Prostate gland (tissue), 2 donors: ENCODE data around the gene RAET1E. TPM values are rescaled to one million over a fixed set of nuclear protein-coding genes. Genes with fewer than 3 reads are reported as not detected.

Source experiments
- DNase-seq: peaks from one replicate; pipeline ENCODE4 v3.0.0-alpha.2; 2019; ENCODE audit warnings: low spot score
- H3K27ac ChIP-seq, 2 donors: fragments of 200-600 bp; sonication (generic); 2 replicates each; pipeline ENCODE4 v1.5.1; 2017 to 2019
- H3K27me3 ChIP-seq: fragments of 200-600 bp; sonication (generic); replicated peaks from 2 replicates; pipeline ENCODE4 v1.5.1; 2019; ENCODE audit not compliant: insufficient read depth
- H3K36me3 ChIP-seq, 2 donors: fragments of 200-600 bp; sonication (generic); 1 replicate in 1 of 2; 2 replicates in 1 of 2; pipeline versions ENCODE4 v1.5.1 to v1.8.1; 2017 to 2019
- H3K4me1 ChIP-seq: fragments of 200-600 bp; sonication (generic); replicated peaks from 2 replicates; pipeline ENCODE4 v1.5.1; 2019
- H3K4me3 ChIP-seq, 2 donors: fragments of 200-600 bp; sonication (generic); 2 replicates each; pipeline ENCODE4 v1.5.1; 2017 to 2019
- H3K9me3 ChIP-seq: fragments of 200-600 bp; sonication (generic); 2 replicates; pipeline ENCODE4 v1.5.1; 2017
- CTCF ChIP-seq, 4 experiments: fragments of 200-600 bp in 2 of 4; fragments of 450-650 bp in 2 of 4; sonication (generic) in 2 of 4; IDR thresholded peaks; 1 replicate in 3 of 4; 2 replicates in 1 of 4; pipeline ENCODE4 v1.5.1; 2016 to 2019; ENCODE audit warnings: antibody characterized with exemption in 4 of 4, mild to moderate bottlenecking in 2 of 4, moderate library complexity in 2 of 4
- POLR2A ChIP-seq: fragments of 450-650 bp; IDR thresholded peaks from one replicate; pipeline ENCODE4 v1.6.1; 2016; ENCODE audit warnings: antibody characterized with exemption, mild to moderate bottlenecking
- POLR2AphosphoS5 ChIP-seq: sonication (generic); formaldehyde crosslinking; IDR thresholded peaks from one replicate; pipeline ENCODE4 v1.6.1; 2017; ENCODE audit warnings: antibody characterized with exemption
- WGBS: methylation state at CpG from one replicate; pipeline ENCODE4 v1.1.5; 2018; 5-methylcytosine and 5-hydroxymethylcytosine counted together
- intact Hi-C: fragments of 100-400 bp; cut with DNase I; formaldehyde crosslinking; loops from one replicate; pipeline ENCODE4 v1.14.2; 2022
- total RNA-seq, 2 donors: library from RNA; depleted of rRNA; stranded (reverse); fragments of >200 nt; gene quantifications; one replicate each; pipeline ENCODE4 v1.1.0, GENCODE V29; 2016

The RAET1E gene
- total RNA-seq, 2 donors from 2014 or later: 0.23 to 0.77 TPM

- no peaks in the 10 kb centered on the region for H3K36me3 ChIP-seq
- peaks cover 5% of the 10 kb centered on the region for H3K4me1 ChIP-seq
- H3K27me3 ChIP-seq: no peaks in the 10 kb centered on the region
- H3K4me3 ChIP-seq: no peak overlapping the region
- H3K9me3 ChIP-seq: no peaks in the 10 kb centered on the region
- 72% methylated on average over 6 of the region's 6 CpGs for WGBS
- intact Hi-C loops: no loop called here
- DNase-seq: no peak
- H3K27ac ChIP-seq: no peak overlapping the region
- no peak for TF ChIP-seq POLR2AphosphoS5
- no peak for TF ChIP-seq CTCF (IDR thresholded peaks at IDR 0.05)
- no peak for TF ChIP-seq POLR2A
These were observed 1.6 kb upstream of the RAET1E start for GRCh38 chr6:149899486-149899885.

DNA sequence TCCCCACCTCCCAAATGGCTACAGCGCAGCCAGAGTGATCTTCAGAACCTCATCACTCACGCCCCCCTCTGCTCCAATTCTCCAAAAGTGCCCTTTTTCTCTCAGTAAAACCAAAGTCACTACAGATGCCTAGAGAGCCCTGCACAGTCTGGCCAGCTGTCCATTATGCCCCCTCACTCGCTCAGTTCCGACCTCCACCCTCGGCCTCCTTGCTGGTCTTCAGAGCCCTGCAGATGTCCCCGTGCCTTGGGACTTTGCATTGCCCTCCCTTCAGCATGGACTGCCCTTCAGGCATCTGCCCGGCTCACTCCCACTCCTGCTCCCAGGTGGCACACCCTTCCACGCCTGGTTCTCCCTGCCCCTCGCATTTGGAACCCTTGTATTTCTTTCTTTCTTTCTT is 1.1 kb upstream of the RAET1E start:
- Histone ChIP-seq H3K27me3 (no peaks in the 10 kb centered on the region), H3K4me1 (peaks cover 5% of the 10 kb centered on the region), H3K4me3 (no peak overlapping the region), H3K36me3 (no peaks in the 10 kb centered on the region), H3K9me3 (no peaks in the 10 kb centered on the region), H3K27ac (no peak overlapping the region)
- TF ChIP-seq POLR2AphosphoS5: no peak
- TF ChIP-seq POLR2A: no peak
- TF ChIP-seq CTCF (IDR thresholded peaks at IDR 0.05): no peak
- DNase-seq: no peak
- intact Hi-C loops: no loop called here
- WGBS: 95% methylated on average over 9 of the region's 9 CpGs

GRCh38 chr6:149897015-149897697 is 757 bp downstream of the RAET1E start:
- no peaks in the 10 kb centered on the region for H3K36me3 ChIP-seq
- no peak for TF ChIP-seq POLR2A
- TF ChIP-seq POLR2AphosphoS5: peak; percentile 26
- no peaks in the 10 kb centered on the region for H3K27me3 ChIP-seq
- WGBS: 47% methylated on average over 13 of the region's 13 CpGs
- no peaks in the 10 kb centered on the region for H3K9me3 ChIP-seq
- peak overlapping the region; percentile 40 to 66 for H3K27ac ChIP-seq
- H3K4me3 ChIP-seq: peak overlapping the region; percentile 4 to 6
- H3K4me1 ChIP-seq: peaks cover 5% of the 10 kb centered on the region
- DNase-seq: peak; percentile 66
- intact Hi-C loops: no loop called here

DNA sequence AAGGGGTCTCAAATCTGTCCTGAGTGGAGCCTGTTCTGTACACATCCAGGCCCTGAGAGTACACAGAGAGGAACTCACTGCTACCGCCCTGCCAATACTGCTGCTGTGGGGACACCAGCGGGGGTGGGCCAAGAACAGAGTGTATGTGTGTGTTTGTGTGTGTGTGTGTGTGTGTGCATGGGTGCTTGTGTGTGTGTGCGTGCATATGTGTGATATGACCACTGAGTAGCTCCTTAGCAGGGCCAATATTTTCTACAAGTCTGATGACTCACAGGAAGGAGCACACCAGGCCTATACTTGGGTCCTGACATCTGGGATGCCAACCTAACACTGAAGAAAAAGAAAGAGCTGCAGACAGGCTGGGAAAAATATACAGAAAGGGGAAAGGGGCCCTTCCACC is 1.4 kb downstream of the RAET1E start:
- TF ChIP-seq POLR2A: no peak
- TF ChIP-seq CTCF (IDR thresholded peaks at IDR 0.05): no peak
- TF ChIP-seq POLR2AphosphoS5: no peak
- H3K9me3 ChIP-seq: no peaks in the 10 kb centered on the region
- peak; percentile 37 for DNase-seq
- no peaks in the 10 kb centered on the region for H3K27me3 ChIP-seq
- H3K36me3 ChIP-seq: no peaks in the 10 kb centered on the region
- intact Hi-C loops: no loop called here
- 88% methylated on average over 3 of the region's 3 CpGs for WGBS
- no peak overlapping the region for H3K4me3 ChIP-seq
- H3K4me1 ChIP-seq: peaks cover 5% of the 10 kb centered on the region
- peak overlapping the region; percentile 40 to 66 for H3K27ac ChIP-seq

DNA sequence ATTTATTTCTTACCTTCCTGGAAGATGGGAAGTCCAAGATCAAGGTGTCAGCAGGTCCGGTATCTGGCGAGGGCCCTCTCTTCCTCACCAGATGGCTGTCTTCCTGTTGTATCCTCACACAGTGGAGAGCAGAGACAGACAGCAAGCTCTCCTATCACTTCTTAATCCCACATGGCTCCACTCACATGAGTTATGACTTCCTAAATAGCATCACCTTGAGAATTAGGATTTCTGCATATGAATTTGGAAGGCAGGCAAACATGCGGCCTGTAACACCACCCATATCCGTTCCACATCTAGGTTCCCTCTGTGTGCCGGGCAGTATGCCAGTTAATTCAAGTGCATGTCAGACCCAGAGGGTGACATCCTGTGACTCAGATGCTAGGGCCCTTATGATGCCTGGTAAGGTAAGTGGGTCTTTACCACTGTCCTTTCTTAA is 2.1 kb downstream of the RAET1E start:
- peak; percentile 24 for DNase-seq
- H3K4me1 ChIP-seq: peaks cover 5% of the 10 kb centered on the region
- H3K4me3 ChIP-seq: no peak overlapping the region
- H3K27me3 ChIP-seq: no peaks in the 10 kb centered on the region
- intact Hi-C loops: no loop called here
- H3K9me3 ChIP-seq: no peaks in the 10 kb centered on the region
- no peaks in the 10 kb centered on the region for H3K36me3 ChIP-seq
- H3K27ac ChIP-seq: peak overlapping the region; percentile 38 to 40
- WGBS: 58% methylated on average over 5 of the region's 5 CpGs
- TF ChIP-seq CTCF (IDR thresholded peaks at IDR 0.05) (no peak), POLR2A (no peak), POLR2AphosphoS5 (no peak)
